ENCODE measurements around the gene COL20A1.

COL20A1 gene

GRCh38 chr20:63261060-63261794 is 31.8 kb upstream of the COL20A1 start:
- DNase-seq (ENCODE audit: low spot score): no peak

- DNase-seq (ENCODE audit: low spot score): no peak
These were observed 31.0 kb upstream of the COL20A1 start for GRCh38 chr20:63261795-63262528.

GRCh38 chr20:63262836-63263235 is 30.1 kb upstream of the COL20A1 start:
- DNase-seq (ENCODE audit: low spot score): no peak

- DNase-seq (ENCODE audit: low spot score): no peak
These were observed 29.0 kb upstream of the COL20A1 start for GRCh38 chr20:63264000-63264399.

GRCh38 chr20:63264519-63264918 is 28.5 kb upstream of the COL20A1 start:
- peak; percentile 71 for DNase-seq (ENCODE audit: low spot score)

- no peak for DNase-seq (ENCODE audit: low spot score)
These were observed 27.0 kb upstream of the COL20A1 start for GRCh38 chr20:63265891-63266515.

GRCh38 chr20:63267691-63268090 is 25.3 kb upstream of the COL20A1 start:
- peak; percentile 48 for DNase-seq (ENCODE audit: low spot score)

- no peak for DNase-seq (ENCODE audit: low spot score)
These were observed 24.7 kb upstream of the COL20A1 start for GRCh38 chr20:63268256-63268655.

GRCh38 chr20:63268671-63269439 is 24.1 kb upstream of the COL20A1 start:
- DNase-seq (ENCODE audit: low spot score): peak; percentile 64

GRCh38 chr20:63269724-63270123 is 23.3 kb upstream of the COL20A1 start:
- no peak for DNase-seq (ENCODE audit: low spot score)

- DNase-seq (ENCODE audit: low spot score): no peak
These were observed 22.2 kb upstream of the COL20A1 start for GRCh38 chr20:63270606-63271325.

GRCh38 chr20:63272105-63273058 is 20.6 kb upstream of the COL20A1 start, which contains the start of gene ARFGAP1:
ARFGAP1 (plus strand) TSS chr20:63272813; CDS start chr20:63275581, 2,768 bp downstream.
- peak; percentile 89 for DNase-seq (ENCODE audit: low spot score)

- DNase-seq (ENCODE audit: low spot score): no peak
These were observed 19.9 kb upstream of the COL20A1 start for GRCh38 chr20:63273059-63273579.

GRCh38 chr20:63273635-63274380 is 19.2 kb upstream of the COL20A1 start:
- peak; percentile 91 for DNase-seq (ENCODE audit: low spot score)

GRCh38 chr20:63274381-63275228 is 18.4 kb upstream of the COL20A1 start:
- peak; percentile 44 for DNase-seq (ENCODE audit: low spot score)

- no peak for DNase-seq (ENCODE audit: low spot score)
These were observed 17.2 kb upstream of the COL20A1 start for GRCh38 chr20:63275825-63276224.

GRCh38 chr20:63276956-63277355 is 16.0 kb upstream of the COL20A1 start:
- DNase-seq (ENCODE audit: low spot score): no peak
